Spinal cord (tissue), 10 donors: ENCODE data around the gene RNF157. TPM values are rescaled to one million over a fixed set of nuclear protein-coding genes. Genes with fewer than 3 reads are reported as not detected.
"Not testable (repeated sequence)": the region's sequence is repeated elsewhere in the genome, so short reads cannot be mapped to it uniquely, and the experiment has no call there.

Source experiments
- DNase-seq, 6 donors: peaks; one replicate each; pipeline versions ENCODE4 v3.0.0 to v3.0.0-alpha.2; 2013 to 2015; ENCODE audit warnings: low spot score in 6 of 6, low read depth in 4 of 6
- H3K27ac ChIP-seq: one replicate; pipeline ENCODE4 v1.5.1; 2013; ENCODE audit warnings: low read depth, low read length, control low read depth
- H3K27me3 ChIP-seq: one replicate; pipeline ENCODE4 v1.6.1; 2013; ENCODE audit warnings: low read length; ENCODE audit not compliant: control insufficient read depth, insufficient read depth
- H3K36me3 ChIP-seq: one replicate; pipeline ENCODE4 v1.6.1; 2013; ENCODE audit warnings: low read length; ENCODE audit not compliant: control insufficient read depth, insufficient read depth
- H3K4me1 ChIP-seq: one replicate; pipeline ENCODE4 v1.6.1; 2013; ENCODE audit warnings: low read length; ENCODE audit not compliant: control insufficient read depth, insufficient read depth
- H3K4me3 ChIP-seq: one replicate; pipeline ENCODE4 v1.5.1; 2013; ENCODE audit warnings: low read depth, low read length, control low read depth
- H3K9me3 ChIP-seq: one replicate; pipeline ENCODE4 v1.6.1; 2013; ENCODE audit warnings: low read length; ENCODE audit not compliant: control insufficient read depth, insufficient read depth
- WGBS: methylation state at CpG from one replicate; pipeline ENCODE4 v1.1.5; 2013; ENCODE audit warnings: missing lambda C conversion rate; ENCODE audit not compliant: insufficient coverage; 5-methylcytosine and 5-hydroxymethylcytosine counted together
- polyA plus RNA-seq, 2 donors: library from polyadenylated mRNA; unstranded; fragments of 120-200 nt; gene quantifications; one replicate each; pipeline ENCODE4 v1.2.1, GENCODE V29; 2013; ENCODE audit not compliant: insufficient read length in 2 of 2
- total RNA-seq, 2 donors: library from RNA; depleted of rRNA in 1 of 2; stranded (reverse); fragments of 120-200 nt in 1 of 2; fragments of >200 nt in 1 of 2; gene quantifications; one replicate each; pipeline versions ENCODE4 v1.2.3 to v1.2.4, GENCODE V29; 2013 to 2014
- donor health status: healthy.

Gene RNF157
- total and polyA plus RNA-seq, 4 donors = 22.8 to 196 (median 126) TPM

GRCh38 chr17:76196675-76197074 is 43.6 kb downstream of the RNF157 start:
- Histone ChIP-seq H3K9me3 (no peaks in the 10 kb centered on the region), H3K27ac (no peak overlapping the region), H3K4me1 (no peaks in the 10 kb centered on the region), H3K27me3 (no peaks in the 10 kb centered on the region), H3K4me3 (no peak overlapping the region), H3K36me3 (peaks cover 12% of the 10 kb centered on the region)
- WGBS = 79% methylated on average over 3 of the region's 3 CpGs
- DNase-seq = peak in 1 of 6 donors; percentile 34

GRCh38 chr17:76195281-76196096 is 44.8 kb downstream of the RNF157 start:
- no peaks in the 10 kb centered on the region for H3K27me3 ChIP-seq
- peaks cover 5% of the 10 kb centered on the region for H3K4me1 ChIP-seq
- H3K27ac ChIP-seq = no peak overlapping the region
- H3K36me3 ChIP-seq = peaks cover 9% of the 10 kb centered on the region
- H3K9me3 ChIP-seq = no peaks in the 10 kb centered on the region
- 97% methylated on average over 4 of the region's 12 CpGs for WGBS
- DNase-seq = no peak
- no peak overlapping the region for H3K4me3 ChIP-seq

GRCh38 chr17:76193591-76193990 is 46.7 kb downstream of the RNF157 start:
- 41% methylated on average over 8 of the region's 13 CpGs for WGBS
- no peak for DNase-seq
- Histone ChIP-seq H3K4me3 (no peak overlapping the region), H3K4me1 (peaks cover 5% of the 10 kb centered on the region), H3K27ac (no peak overlapping the region), H3K9me3 (no peaks in the 10 kb centered on the region), H3K36me3 (peaks cover 4% of the 10 kb centered on the region), H3K27me3 (no peaks in the 10 kb centered on the region)

GRCh38 chr17:76191896-76192295 is 48.4 kb downstream of the RNF157 start:
- Histone ChIP-seq H3K4me3 (no peak overlapping the region), H3K9me3 (no peaks in the 10 kb centered on the region), H3K27me3 (no peaks in the 10 kb centered on the region), H3K36me3 (peaks cover 2% of the 10 kb centered on the region), H3K27ac (no peak overlapping the region), H3K4me1 (peaks cover 5% of the 10 kb centered on the region)
- DNase-seq = no peak
- WGBS = 0% methylated on average over 2 of the region's 6 CpGs

- H3K9me3 ChIP-seq = no peaks in the 10 kb centered on the region
- H3K36me3 ChIP-seq = no peaks in the 10 kb centered on the region
- H3K4me1 ChIP-seq = peaks cover 5% of the 10 kb centered on the region
- DNase-seq = no peak
- 83% methylated on average over 1 of the region's 4 CpGs for WGBS
- no peak overlapping the region for H3K27ac ChIP-seq
- no peak overlapping the region for H3K4me3 ChIP-seq
- no peaks in the 10 kb centered on the region for H3K27me3 ChIP-seq
Measured at GRCh38 chr17:76189741-76190140, 50.6 kb downstream of the RNF157 start.

GRCh38 chr17:76189247-76189646 is 51.0 kb downstream of the RNF157 start:
- Histone ChIP-seq H3K36me3 (no peaks in the 10 kb centered on the region), H3K27ac (no peak overlapping the region), H3K27me3 (no peaks in the 10 kb centered on the region), H3K4me3 (no peak overlapping the region), H3K9me3 (no peaks in the 10 kb centered on the region), H3K4me1 (peaks cover 5% of the 10 kb centered on the region)
- no peak for DNase-seq
- WGBS = 86% methylated on average over 2 of the region's 4 CpGs

- Histone ChIP-seq H3K4me3 (no peak overlapping the region), H3K4me1 (peaks cover 5% of the 10 kb centered on the region), H3K27me3 (no peaks in the 10 kb centered on the region), H3K9me3 (no peaks in the 10 kb centered on the region), H3K27ac (no peak overlapping the region), H3K36me3 (no peaks in the 10 kb centered on the region)
- DNase-seq = no peak
- WGBS = 100% methylated on average over 3 of the region's 4 CpGs
Measured at GRCh38 chr17:76188213-76189016, 51.9 kb downstream of the RNF157 start.

GRCh38 chr17:76186774-76187173 is 53.5 kb downstream of the RNF157 start:
- WGBS = no CpG with 5 or more reads among the region's 2 CpGs
- H3K9me3 ChIP-seq, H3K4me3 ChIP-seq, H3K27ac ChIP-seq, H3K27me3 ChIP-seq, DNase-seq, H3K36me3 ChIP-seq, H3K4me1 ChIP-seq: not testable (repeated sequence)

GRCh38 chr17:76184290-76184689 is 56.0 kb downstream of the RNF157 start:
- H3K4me3 ChIP-seq = no peak overlapping the region
- H3K36me3 ChIP-seq = no peaks in the 10 kb centered on the region
- H3K27ac ChIP-seq = no peak overlapping the region
- WGBS = no CpG with 5 or more reads among the region's 2 CpGs
- peak in 1 of 6 donors; percentile 80 for DNase-seq
- H3K4me1 ChIP-seq = peaks cover 5% of the 10 kb centered on the region
- no peaks in the 10 kb centered on the region for H3K9me3 ChIP-seq
- no peaks in the 10 kb centered on the region for H3K27me3 ChIP-seq
